Measurements from ENCODE around the gene ABI2.

ABI2 gene

DNA sequence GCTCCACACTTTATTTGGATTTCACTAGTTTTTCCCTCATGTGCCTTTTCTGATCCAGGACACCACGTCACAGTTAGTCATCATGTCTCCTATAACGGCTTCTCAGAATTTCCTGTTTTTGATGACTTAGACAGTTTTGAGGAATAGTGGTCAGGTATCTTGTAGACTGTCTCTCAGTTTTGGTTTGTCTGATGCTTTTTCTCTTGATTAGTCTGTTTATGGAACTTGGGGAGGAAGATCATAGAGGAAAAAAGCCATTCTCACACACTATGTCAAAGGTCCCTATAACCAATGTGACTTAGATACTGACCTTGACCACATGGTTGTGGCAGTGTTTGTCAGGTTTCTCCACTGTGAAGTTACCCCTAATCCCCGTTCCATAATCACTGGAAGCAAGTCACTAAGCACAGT is 117.9 kb downstream of the ABI2 start (continued):
- no peak for TF ChIP-seq HOXC10 (CRISPR knock-in tag; IDR thresholded peaks at IDR 0.05)
- TF ChIP-seq ZSCAN16 (tag by site-specific recombination; IDR thresholded peaks at IDR 0.05), result no peak
- TF ChIP-seq SETDB1 (IDR thresholded peaks at IDR 0.05; ENCODE audit: insufficient read length, low read length), result no peak
- no peak for TF ChIP-seq ZNF423 (tag by site-specific recombination; IDR thresholded peaks at IDR 0.05)
- TF ChIP-seq ZNF785 (tag by site-specific recombination; IDR thresholded peaks at IDR 0.05), result no peak
- TF ChIP-seq ZNF645 (tag by site-specific recombination; IDR thresholded peaks at IDR 0.05), result no peak
- no peak for TF ChIP-seq ZNF24 (tag by site-specific recombination; IDR thresholded peaks at IDR 0.05)
- no peak for TF ChIP-seq ZEB2 (tag by site-specific recombination; IDR thresholded peaks at IDR 0.05)

DNA sequence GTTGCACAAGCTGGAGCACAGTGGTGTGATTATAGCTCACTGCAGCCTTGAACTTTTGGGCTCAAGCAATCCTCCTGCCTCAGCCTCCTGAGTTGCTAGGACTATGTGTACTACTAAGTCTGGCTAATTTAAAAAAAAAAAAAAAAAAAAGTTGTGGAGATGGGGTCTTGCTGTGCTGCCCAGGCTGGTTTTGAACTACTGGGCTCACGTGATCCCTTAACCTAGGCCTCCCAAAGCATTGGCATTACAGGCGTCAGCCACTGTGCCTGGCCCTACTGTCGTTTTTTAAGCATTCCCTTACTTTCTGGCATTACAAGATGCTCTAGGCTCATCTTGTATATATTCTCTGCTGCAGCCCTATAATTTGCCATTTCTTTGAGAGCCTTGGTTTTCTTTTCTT is 118.6 kb downstream of the ABI2 start:
- H3K4me1 ChIP-seq (ENCODE audit: control insufficient read depth, insufficient read depth, low read length), result no peaks in the 10 kb centered on the region
- TF ChIP-seq GLIS2 (tag by site-specific recombination; IDR thresholded peaks at IDR 0.05), result no peak
- TF ChIP-seq ZNF354C (tag by site-specific recombination; IDR thresholded peaks at IDR 0.05; ENCODE audit: borderline replicate concordance, low read depth), result no peak
- peak; percentile 60; the same call in 1 of the 2 replicates for TF ChIP-seq ZNF121 (tag by site-specific recombination; IDR thresholded peaks at IDR 0.05)
- TF ChIP-seq HOXD13 (CRISPR knock-in tag; IDR thresholded peaks at IDR 0.05; ENCODE audit: borderline replicate concordance), result no peak
- peaks cover 0 to 53% of the 10 kb centered on the region in 2 experiments for H3K36me3 ChIP-seq (ENCODE audit: control insufficient read depth in 2 of 2, insufficient read depth in 1 of 2, low read length in 2 of 2)
- no peak overlapping the region for H3K27ac ChIP-seq (ENCODE audit: extremely low read depth, low read depth, low read length)
- no peak overlapping the region for H3K4me3 ChIP-seq (ENCODE audit: low read depth, low read length)
- CTCF ChIA-PET, result interaction anchor here (0.6 kb wide), 2 partner anchors 50 to 139 kb away, joined by 3 to 4 read pairs; no protein-coding TSS in a partner anchor
- no peaks in the 10 kb centered on the region for H3K9me3 ChIP-seq (ENCODE audit: control insufficient read depth, insufficient read depth, low read depth, low read length)
- POLR2A ChIA-PET, result interaction anchor here (0.6 kb wide), 1 partner anchor 875 kb away, joined by 4 read pairs; no protein-coding TSS in a partner anchor

DNA sequence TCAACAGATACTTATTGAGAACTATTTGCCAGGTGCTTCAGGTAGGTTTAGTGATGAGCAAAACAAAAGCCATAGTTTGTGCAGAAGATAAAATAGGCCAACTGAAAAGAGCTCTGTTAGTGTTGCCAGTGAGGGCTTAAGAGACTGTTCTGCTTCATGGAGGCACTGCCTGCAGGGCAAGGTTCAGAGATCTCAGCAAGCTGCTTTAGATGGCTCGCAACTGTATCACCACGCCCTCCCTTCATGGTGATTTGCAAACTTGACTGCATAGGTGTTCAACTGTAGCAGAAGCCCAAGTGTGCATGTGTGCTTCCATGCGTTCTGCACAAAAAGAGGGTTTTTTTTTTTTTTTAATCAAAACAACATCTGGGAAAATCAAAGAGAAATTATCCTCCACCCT is 122.4 kb downstream of the ABI2 start:
- POLR2A ChIA-PET, result interaction anchor here (0.7 kb wide), 1 partner anchor 350 kb away, joined by 3 read pairs; no protein-coding TSS in a partner anchor
- TF ChIP-seq GLIS2 (tag by site-specific recombination; IDR thresholded peaks at IDR 0.05) (no peak), ZNF548 (tag by site-specific recombination; IDR thresholded peaks at IDR 0.05) (no peak)
- H3K27ac ChIP-seq (ENCODE audit: extremely low read depth, low read depth, low read length), result no peak overlapping the region
- H3K9me3 ChIP-seq (ENCODE audit: control insufficient read depth, insufficient read depth, low read depth, low read length), result no peaks in the 10 kb centered on the region
- no peak overlapping the region for H3K4me3 ChIP-seq (ENCODE audit: low read depth, low read length)
- H3K4me1 ChIP-seq (ENCODE audit: control insufficient read depth, insufficient read depth, low read length), result no peaks in the 10 kb centered on the region
- CTCF ChIA-PET, result interaction anchor here (0.6 kb wide), 1 partner anchor 375 kb away, joined by 3 read pairs; no protein-coding TSS in a partner anchor
- H3K36me3 ChIP-seq (ENCODE audit: control insufficient read depth in 2 of 2, insufficient read depth in 1 of 2, low read length in 2 of 2), result peaks cover 4 to 48% of the 10 kb centered on the region in 2 experiments; a peak in 2 of 3 replicates

DNA sequence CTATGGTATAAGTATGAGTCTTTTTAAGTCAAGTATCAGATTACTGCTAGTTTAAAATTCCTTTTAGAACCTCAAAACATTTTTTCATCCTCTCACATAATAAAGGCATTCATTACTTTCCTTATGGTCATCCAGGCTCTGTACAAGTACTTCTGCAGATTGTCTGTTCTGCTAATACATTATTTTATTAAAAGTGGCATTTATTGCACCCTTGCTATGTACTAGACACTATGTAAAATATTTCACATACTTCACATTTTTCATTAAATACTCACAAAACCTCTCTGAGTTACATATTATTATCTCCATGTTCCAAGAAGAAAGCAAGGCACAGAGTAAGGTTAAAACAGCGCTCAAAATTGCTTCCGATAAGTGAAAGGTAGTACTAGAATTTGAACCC is 122.8 kb downstream of the ABI2 start:
- Histone ChIP-seq H3K36me3 (ENCODE audit: control insufficient read depth in 2 of 2, insufficient read depth in 1 of 2, low read length in 2 of 2) (peaks cover 4 to 46% of the 10 kb centered on the region in 2 experiments; a peak in 2 of 3 replicates), H3K4me3 (ENCODE audit: low read depth, low read length) (no peak overlapping the region), H3K27ac (ENCODE audit: extremely low read depth, low read depth, low read length) (no peak overlapping the region), H3K9me3 (ENCODE audit: control insufficient read depth, insufficient read depth, low read depth, low read length) (no peaks in the 10 kb centered on the region), H3K4me1 (ENCODE audit: control insufficient read depth, insufficient read depth, low read length) (no peaks in the 10 kb centered on the region)
- CTCF ChIA-PET, result interaction anchor here (0.6 kb wide), 1 partner anchor 376 kb away, joined by 3 read pairs; no protein-coding TSS in a partner anchor
- TF ChIP-seq ZNF626 (tag by site-specific recombination; IDR thresholded peaks at IDR 0.05), result no peak
- TF ChIP-seq ZNF394 (tag by site-specific recombination; IDR thresholded peaks at IDR 0.05; ENCODE audit: borderline replicate concordance), result no peak
- TF ChIP-seq ZFP69B (tag by site-specific recombination; IDR thresholded peaks at IDR 0.05), result no peak
- no peak for TF ChIP-seq ZNF302 (tag by site-specific recombination; IDR thresholded peaks at IDR 0.05; ENCODE audit: low read depth)
- no peak for TF ChIP-seq ZNF664 (tag by site-specific recombination; IDR thresholded peaks at IDR 0.05)
- no peak for TF ChIP-seq ZNF768 (tag by site-specific recombination; IDR thresholded peaks at IDR 0.05)
- no peak for TF ChIP-seq ZNF792 (tag by site-specific recombination; IDR thresholded peaks at IDR 0.05)
- TF ChIP-seq ZNF433 (tag by site-specific recombination; IDR thresholded peaks at IDR 0.05; ENCODE audit: low read depth), result no peak
- TF ChIP-seq SP7 (tag by site-specific recombination; IDR thresholded peaks at IDR 0.05), result no peak
- no peak for TF ChIP-seq ZNF37A (tag by site-specific recombination; IDR thresholded peaks at IDR 0.05)
- no peak for TF ChIP-seq ZNF2 (tag by site-specific recombination; IDR thresholded peaks at IDR 0.05)
- TF ChIP-seq ZBTB17 (tag by site-specific recombination; IDR thresholded peaks at IDR 0.05), result no peak
- no peak for TF ChIP-seq ZBTB1 (tag by site-specific recombination; IDR thresholded peaks at IDR 0.05)
- TF ChIP-seq, protein P1, sequence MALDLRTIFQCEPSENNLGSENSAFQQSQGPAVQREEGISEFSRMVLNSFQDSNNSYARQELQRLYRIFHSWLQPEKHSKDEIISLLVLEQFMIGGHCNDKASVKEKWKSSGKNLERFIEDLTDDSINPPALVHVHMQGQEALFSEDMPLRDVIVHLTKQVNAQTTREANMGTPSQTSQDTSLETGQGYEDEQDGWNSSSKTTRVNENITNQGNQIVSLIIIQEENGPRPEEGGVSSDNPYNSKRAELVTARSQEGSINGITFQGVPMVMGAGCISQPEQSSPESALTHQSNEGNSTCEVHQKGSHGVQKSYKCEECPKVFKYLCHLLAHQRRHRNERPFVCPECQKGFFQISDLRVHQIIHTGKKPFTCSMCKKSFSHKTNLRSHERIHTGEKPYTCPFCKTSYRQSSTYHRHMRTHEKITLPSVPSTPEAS (tag by site-specific recombination; IDR thresholded peaks at IDR 0.05), result no peak
- POLR2A ChIA-PET, result no interaction called here
